ENCODE measurements around the gene CLCN1. TPM values are rescaled to one million over a fixed set of nuclear protein-coding genes. Genes with fewer than 3 reads are reported as not detected.

The CLCN1 gene
- total RNA-seq, 1 experiment from 2014 or later, result 0.13 TPM

GRCh38 chr7:143282124-143282523 lies 33.8 kb upstream of the CLCN1 start:
- H4K8ac ChIP-seq (replicated peaks; ENCODE audit: insufficient read length, low read depth, low read length), result no peak overlapping the region
- no peak overlapping the region for H3K56ac ChIP-seq (ENCODE audit: insufficient read length, low read depth, low read length)
- Mint-ChIP-seq H3K36me3 (ENCODE audit: insufficient read depth in 1 of 3, low read depth in 3 of 3) (peaks cover 5 to 7% (median 5%) of the 10 kb centered on the region in 3 experiments; a peak in 6 of 7 replicates), H3K9me3 (peaks cover 4 to 6% of the 10 kb centered on the region in 2 experiments; a peak in 4 of 5 replicates), H3K27ac (no peak overlapping the region), H3K4me3 (no peak overlapping the region), H3K4me1 (peaks cover 29 to 31% of the 10 kb centered on the region in 2 experiments), H3K27me3 (ENCODE audit: low read depth) (peaks cover 44% of the 10 kb centered on the region)
- H2BK15ac ChIP-seq (ENCODE audit: low read depth, low read length), result no peak overlapping the region
- no CpG with 5 or more reads among the region's 8 CpGs for WGBS (ENCODE audit: extremely low coverage, insufficient read length, low lambda C conversion rate)
- H2BK5ac ChIP-seq (ENCODE audit: insufficient read length, low read length), result no peak overlapping the region
- H3K9me3 ChIP-seq (ENCODE audit: control insufficient read depth, low read depth, low read length), result peaks cover 5% of the 10 kb centered on the region
- H3K4me2 ChIP-seq (ENCODE audit: insufficient read depth, insufficient read length, low read length), result no peak overlapping the region
- H4K91ac ChIP-seq (ENCODE audit: insufficient read length, low read depth, low read length), result no peak overlapping the region
- H2BK12ac ChIP-seq (ENCODE audit: insufficient read length, low read depth, low read length), result no peak overlapping the region
- H3K14ac ChIP-seq (ENCODE audit: insufficient read depth, low read length), result no peak overlapping the region
- H3K4ac ChIP-seq (ENCODE audit: low read depth, low read length), result no peak overlapping the region
- H3T11ph ChIP-seq (ENCODE audit: low read length), result no peak overlapping the region
- peaks cover 5% of the 10 kb centered on the region for H3K23me2 ChIP-seq (ENCODE audit: insufficient read length, low read depth, low read length, poor library complexity, severe bottlenecking)
- peaks cover 6% of the 10 kb centered on the region; the same call in 1 of the 2 replicates for H3K27me3 ChIP-seq (ENCODE audit: insufficient read depth, low read length)
- H3K23ac ChIP-seq (ENCODE audit: insufficient read length, low read depth, low read length), result no peak overlapping the region
- H3K79me1 ChIP-seq (ENCODE audit: insufficient read depth, low read depth, low read length, poor library complexity, severe bottlenecking), result no peaks in the 10 kb centered on the region
- H3K18ac ChIP-seq (ENCODE audit: insufficient read length, low read depth, low read length), result no peak overlapping the region
- no peaks in the 10 kb centered on the region for H4K20me1 ChIP-seq (ENCODE audit: control insufficient read depth, insufficient read depth, insufficient read length)
- no peak overlapping the region for H2BK120ac ChIP-seq (ENCODE audit: low read depth, low read length, poor library complexity, severe bottlenecking)
- no peak overlapping the region for H3K27ac ChIP-seq (ENCODE audit: insufficient read length, low read depth, low read length)
- no peak overlapping the region for H4K5ac ChIP-seq (ENCODE audit: insufficient read length, low read depth, low read length)
- no peak overlapping the region for H2BK20ac ChIP-seq (ENCODE audit: low read depth, low read length, poor library complexity, severe bottlenecking)
- peaks cover 9% of the 10 kb centered on the region; the same call in 1 of the 2 replicates for H3K4me1 ChIP-seq (ENCODE audit: insufficient read depth, low read length)
- no peak for DNase-seq
- no peak for TF ChIP-seq CTCF (conservative IDR thresholded peaks at IDR 0.05)
- no peaks in the 10 kb centered on the region for H3K79me2 ChIP-seq (ENCODE audit: insufficient read depth, low read length)
- no peak overlapping the region for H3K9ac ChIP-seq (ENCODE audit: extremely low read depth, insufficient read length, low read length)
- H2AFZ ChIP-seq (ENCODE audit: low read length), result no peak overlapping the region
- no peak overlapping the region for H2AK5ac ChIP-seq (ENCODE audit: insufficient read length, low read length)
